NOMO-1 (cell line): Measurements from ENCODE around the gene RAPGEF4.
"Not testable (repeated sequence)": the region's sequence is repeated elsewhere in the genome, so short reads cannot be mapped to it uniquely, and the experiment has no call there.

Experiments
- DNase-seq, 2 experiments: peaks; one replicate each; lab custom pipeline; 2025; ENCODE audit not compliant: unreplicated experiment in 2 of 2; lab: John Stamatoyannopoulos, UW

The RAPGEF4 gene

GRCh38 chr2:172725746-172726145 is 9.9 kb upstream of the RAPGEF4 start:
- no peak for DNase-seq

- no peak for DNase-seq
These were observed 9.4 kb upstream of the RAPGEF4 start for GRCh38 chr2:172726172-172726735.

- DNase-seq: no peak
These were observed 5.2 kb upstream of the RAPGEF4 start for GRCh38 chr2:172730411-172730810.

- DNase-seq: no peak
These were observed 699 bp upstream of the RAPGEF4 start for GRCh38 chr2:172734711-172735581.

- no peak for DNase-seq
These were observed 954 bp downstream of the RAPGEF4 start for GRCh38 chr2:172736424-172737174.

- DNase-seq: no peak
These were observed 4.1 kb downstream of the RAPGEF4 start for GRCh38 chr2:172739661-172740266.

- DNase-seq: no peak
These were observed 5.2 kb downstream of the RAPGEF4 start for GRCh38 chr2:172740856-172741255.

- DNase-seq: no peak
These were observed 7.4 kb downstream of the RAPGEF4 start for GRCh38 chr2:172742931-172743540.

- no peak for DNase-seq
These were observed 8.3 kb downstream of the RAPGEF4 start for GRCh38 chr2:172743898-172744297.

GRCh38 chr2:172745636-172746035 is 10.0 kb downstream of the RAPGEF4 start:
- DNase-seq: no peak

- not testable (repeated sequence) for DNase-seq
These were observed 12.9 kb downstream of the RAPGEF4 start for GRCh38 chr2:172748543-172748942.

- no peak for DNase-seq
These were observed 13.7 kb downstream of the RAPGEF4 start for GRCh38 chr2:172749388-172749787.

GRCh38 chr2:172751564-172751963 is 15.9 kb downstream of the RAPGEF4 start:
- no peak for DNase-seq

GRCh38 chr2:172753610-172754009 is 18.0 kb downstream of the RAPGEF4 start:
- DNase-seq: peak in 1 of 2 experiments; percentile 49

- no peak for DNase-seq
These were observed 23.8 kb downstream of the RAPGEF4 start for GRCh38 chr2:172759441-172759840.

- no peak for DNase-seq
These were observed 25.7 kb downstream of the RAPGEF4 start for GRCh38 chr2:172761306-172761705.

- DNase-seq: no peak
These were observed 26.9 kb downstream of the RAPGEF4 start for GRCh38 chr2:172762574-172762973.

- no peak for DNase-seq
These were observed 27.4 kb downstream of the RAPGEF4 start for GRCh38 chr2:172763079-172763478.

- no peak for DNase-seq
These were observed 30.0 kb downstream of the RAPGEF4 start for GRCh38 chr2:172765662-172766061.

- DNase-seq: no peak
These were observed 32.8 kb downstream of the RAPGEF4 start for GRCh38 chr2:172768401-172768800.

- DNase-seq: no peak
These were observed 34.2 kb downstream of the RAPGEF4 start for GRCh38 chr2:172769879-172770278.
